GM18867 (cell line): Measurements from ENCODE around the gene PRDM9.
"Not testable (repeated sequence)": the region's sequence is repeated elsewhere in the genome, so short reads cannot be mapped to it uniquely, and the experiment has no call there.

Source experiments
- ATAC-seq: cut with Tn5 transposase; IDR thresholded peaks from one replicate; pipeline ENCODE4 v1.9.1; 2021; ENCODE audit warnings: mild to moderate bottlenecking, moderate library complexity; ENCODE audit not compliant: unreplicated experiment

PRDM9 gene

DNA sequence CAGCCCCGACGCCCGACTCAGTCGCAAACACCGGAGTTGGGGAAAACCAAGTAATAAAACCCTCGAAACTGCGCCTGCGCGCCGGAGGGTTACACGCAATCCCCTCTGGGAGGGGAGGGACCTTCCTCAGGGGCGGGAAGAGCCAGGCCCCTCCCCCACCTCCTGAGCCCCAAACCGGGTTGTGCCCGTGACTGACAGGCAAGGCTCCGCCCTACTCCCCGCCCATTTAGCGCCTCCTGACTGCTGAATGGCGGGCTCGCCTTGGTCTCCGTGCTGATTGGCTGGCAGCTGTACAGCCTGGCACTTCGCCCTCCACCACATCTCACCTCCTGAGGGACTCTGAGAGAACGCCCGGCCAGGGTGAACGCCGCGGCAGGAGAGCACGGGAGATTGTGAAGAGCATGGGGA is at the start of gene PRDM9:
Gene PRDM9, plus strand, starts transcription at position 332 of the 408 bp plus-strand sequence. CDS start 1,425 bp downstream, outside the sequence.
- ATAC-seq = no peak

DNA sequence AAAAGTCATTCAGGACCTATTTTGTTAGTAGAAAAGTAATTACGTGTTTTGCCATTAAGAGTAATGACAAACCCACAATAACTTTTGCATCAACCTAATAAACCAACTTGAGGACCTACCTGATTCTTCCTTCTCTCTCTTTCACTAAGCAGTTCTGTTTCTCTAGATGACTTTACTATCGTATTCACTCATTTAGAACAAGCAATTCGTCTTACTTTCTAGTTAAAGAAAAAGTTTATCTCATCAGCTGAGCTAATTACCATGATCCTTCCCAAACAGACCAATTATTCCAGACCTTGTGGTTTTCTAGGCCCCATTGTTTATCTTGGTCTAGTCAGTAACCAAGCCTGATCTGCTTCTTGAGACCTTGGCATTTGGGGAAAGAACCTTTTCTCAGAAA is 49.6 kb upstream of the PRDM9 start:
- ATAC-seq = no peak

DNA sequence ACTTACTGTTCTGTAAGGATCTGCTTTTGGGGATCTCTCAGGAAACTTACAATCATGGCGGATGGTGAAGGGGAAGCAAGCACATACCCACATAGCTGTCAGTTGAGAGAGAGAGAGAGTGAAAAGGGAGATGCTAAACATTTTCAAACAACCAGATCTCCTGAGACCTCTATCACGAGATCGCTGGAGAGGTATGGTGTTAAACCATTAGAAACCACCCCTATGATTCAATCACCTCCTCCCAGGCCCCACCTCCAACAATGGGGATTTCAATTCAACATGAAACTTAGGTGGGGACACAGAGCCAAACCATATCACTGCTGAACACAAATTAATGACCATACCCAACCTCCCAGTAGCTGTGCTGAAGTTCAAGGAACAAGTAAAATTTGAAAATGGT is 48.2 kb upstream of the PRDM9 start:
- no peak for ATAC-seq

DNA sequence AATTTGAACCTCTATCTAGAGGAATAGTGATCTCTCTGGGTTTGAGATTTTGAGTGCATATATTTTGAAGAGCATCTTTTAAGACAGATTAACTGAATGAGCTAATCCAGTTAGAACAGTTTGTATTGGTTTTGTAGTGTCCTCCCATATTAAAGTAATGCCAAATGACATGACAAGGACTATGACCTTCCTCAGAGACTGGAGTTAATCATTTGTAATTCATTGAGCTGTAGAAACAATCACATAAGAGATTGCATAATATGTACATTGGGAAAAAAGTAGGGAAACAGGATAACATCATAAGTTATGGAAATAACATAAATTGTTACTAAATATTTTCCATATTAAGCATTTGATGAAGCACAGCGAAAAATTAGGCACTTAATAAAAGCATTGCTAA is 45.8 kb upstream of the PRDM9 start:
- ATAC-seq = no peak

DNA sequence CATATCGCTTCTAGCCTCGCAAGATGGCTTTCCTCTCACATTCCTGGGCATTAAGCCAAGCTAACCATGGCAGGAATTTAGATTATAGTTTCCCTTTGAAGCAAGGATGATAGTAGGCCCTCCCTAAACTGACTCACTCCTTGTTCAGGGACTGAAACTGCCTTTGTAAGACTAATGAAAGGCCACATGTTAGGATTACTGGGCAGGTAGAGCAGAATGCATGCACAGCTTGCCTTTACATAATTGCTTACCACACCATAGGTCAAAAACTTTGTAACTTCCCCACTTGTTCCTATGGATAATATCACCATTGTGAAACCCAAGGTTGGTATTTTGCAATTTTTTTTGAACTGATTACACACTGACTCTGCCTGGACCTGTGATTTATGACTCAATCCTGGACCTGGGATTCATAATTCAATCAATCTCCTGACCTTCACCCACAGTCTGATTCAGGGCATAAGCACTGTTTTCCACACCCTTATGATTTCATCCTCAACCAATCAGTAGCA is 41.0 kb upstream of the PRDM9 start:
- no peak for ATAC-seq

DNA sequence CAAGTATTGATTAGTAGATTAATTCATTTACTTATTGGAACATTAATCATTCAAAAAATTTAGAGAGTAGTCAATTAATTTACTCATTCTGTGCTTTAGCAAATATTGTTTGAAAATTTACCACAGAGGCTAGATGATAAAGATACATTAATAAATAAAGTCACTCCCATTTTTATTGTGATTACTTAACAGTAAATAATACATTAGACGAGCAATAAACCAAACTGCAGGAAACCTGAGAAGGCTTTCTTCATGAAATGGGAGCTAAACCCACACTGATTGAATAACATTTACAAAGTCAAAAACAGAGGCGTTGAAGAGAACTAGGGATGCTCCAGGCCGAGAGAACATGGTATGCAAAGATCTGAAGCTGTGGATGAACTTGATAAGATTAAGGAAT is 38.8 kb upstream of the PRDM9 start:
- no peak for ATAC-seq

DNA sequence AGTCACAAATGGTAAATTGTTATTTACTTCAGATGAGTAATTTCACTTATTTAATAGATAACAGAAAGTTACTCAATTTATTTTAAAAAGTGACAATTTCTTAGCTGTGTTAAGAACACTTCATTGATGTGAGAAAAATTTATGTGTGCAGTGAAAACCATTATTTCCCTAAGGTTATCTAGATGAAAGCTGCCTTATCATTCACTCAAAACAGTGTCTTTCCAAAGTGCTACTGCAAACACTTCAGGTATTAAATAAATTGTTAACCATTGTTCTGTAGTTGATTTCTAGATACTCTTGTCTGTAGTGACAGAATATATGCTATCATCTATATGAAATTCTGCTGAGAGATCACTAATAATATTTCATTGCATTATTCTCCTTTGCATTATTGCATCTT is 33.5 kb upstream of the PRDM9 start:
- ATAC-seq = no peak

DNA sequence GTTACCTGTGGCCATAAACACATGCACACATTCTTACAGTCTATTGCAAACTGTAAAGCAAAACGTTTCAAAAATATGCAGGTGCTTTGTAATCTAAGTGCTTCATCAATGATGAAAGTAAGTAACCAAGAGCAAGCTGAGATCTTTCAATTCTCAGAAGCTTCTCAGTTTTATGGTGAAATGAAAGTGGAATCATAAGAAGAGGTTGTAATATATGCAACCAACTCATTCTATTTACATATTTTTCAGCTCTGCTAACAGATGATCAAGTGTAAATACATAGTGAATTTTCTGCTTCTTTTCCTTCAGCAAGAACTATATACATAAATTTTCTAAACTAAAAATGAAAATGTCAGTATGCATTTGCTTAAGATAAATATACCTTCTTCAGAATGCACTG is 33.1 kb upstream of the PRDM9 start:
- no peak for ATAC-seq

DNA sequence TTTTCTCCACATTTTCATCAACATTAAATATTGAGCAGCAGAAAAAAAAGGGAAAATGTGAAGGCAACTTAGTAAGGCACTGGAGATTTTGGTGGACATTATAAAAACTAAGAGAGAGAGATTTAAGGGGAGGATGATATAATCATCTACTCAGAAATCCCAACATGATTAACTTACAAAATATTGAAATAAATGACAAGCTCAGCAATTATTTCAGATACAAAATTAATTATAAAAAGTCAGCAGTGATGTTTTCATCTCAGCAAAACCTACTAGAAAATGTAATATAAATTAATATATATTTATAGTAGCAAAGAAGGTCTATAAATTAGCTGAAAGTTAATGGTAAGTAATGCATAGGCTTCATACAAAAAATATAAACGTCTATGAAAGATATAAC is 30.8 kb upstream of the PRDM9 start:
- no peak for ATAC-seq

DNA sequence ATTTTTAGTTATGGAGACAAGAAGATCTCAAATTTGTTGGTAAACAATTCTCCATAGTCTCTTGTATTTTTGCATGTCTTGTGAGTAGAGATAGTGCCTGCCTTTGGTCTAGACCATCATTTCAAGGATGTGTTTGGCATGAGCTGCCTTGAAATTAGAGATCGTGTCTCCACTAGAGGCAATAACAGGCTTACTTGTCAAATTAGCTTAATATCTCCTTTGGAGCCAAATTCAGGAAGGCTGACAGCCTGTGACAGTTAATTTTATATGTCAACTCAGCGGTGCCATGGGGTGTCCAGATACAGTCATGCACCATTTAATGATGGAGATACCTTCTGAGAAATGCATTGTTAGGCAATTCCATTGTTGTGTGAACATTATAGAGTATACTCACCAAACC is 24.8 kb upstream of the PRDM9 start:
- no peak for ATAC-seq

DNA sequence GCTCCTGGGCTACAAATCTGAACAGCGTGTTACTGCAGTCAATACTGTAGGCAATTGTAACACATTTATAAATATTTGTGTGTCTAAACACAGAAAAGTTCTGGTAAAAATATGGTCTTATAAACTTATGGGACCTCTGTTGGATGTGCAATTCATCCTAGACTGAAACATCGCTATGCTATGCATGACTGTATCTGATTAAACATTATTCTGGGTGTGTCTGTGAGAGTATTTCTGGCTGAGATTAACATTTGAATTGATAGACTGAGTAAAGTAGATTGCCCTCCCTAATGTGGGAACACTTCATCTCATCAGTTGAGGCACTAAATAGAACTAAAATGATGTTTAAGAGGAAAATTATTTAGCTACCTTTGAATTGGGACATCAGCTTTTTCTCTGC is 24.3 kb upstream of the PRDM9 start:
- ATAC-seq = no peak

DNA sequence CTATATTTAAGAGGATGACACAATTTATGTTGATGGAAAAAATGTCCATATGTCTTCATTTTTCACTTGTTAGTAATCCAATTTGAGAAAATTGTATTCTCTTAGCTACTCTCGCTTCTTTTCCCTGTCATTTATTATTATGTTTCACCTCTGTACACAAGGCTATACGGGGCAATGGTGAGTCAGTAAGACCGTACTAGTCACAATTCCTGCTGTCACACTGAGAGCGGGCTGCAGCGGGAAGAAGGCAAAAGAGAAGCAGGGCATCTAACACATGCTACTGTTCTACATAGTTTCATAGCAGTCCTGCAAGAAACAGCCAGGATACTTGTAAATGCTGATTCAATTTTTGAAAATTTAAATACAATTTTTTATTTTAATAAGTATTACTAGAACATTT is 23.3 kb upstream of the PRDM9 start:
- no peak for ATAC-seq

DNA sequence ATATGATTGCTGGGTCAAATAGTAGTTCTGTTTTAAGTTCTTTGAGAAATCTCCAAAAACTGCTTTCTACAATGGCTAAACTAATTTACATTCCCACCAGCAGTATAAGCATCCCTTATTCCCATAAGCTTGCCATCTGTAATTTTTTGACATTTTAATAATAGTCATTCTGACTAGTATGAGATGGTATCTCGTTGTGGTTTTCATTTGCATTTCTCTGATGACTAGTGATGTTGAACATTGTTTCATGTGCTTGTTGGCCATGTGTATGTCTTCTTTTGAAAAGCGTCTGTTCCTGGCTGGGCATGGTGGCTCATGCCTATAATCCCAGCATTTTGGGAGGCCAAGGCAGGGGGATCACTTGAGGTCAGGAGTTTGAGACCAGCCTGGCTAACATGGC is 21.2 kb upstream of the PRDM9 start:
- not testable (repeated sequence) for ATAC-seq

DNA sequence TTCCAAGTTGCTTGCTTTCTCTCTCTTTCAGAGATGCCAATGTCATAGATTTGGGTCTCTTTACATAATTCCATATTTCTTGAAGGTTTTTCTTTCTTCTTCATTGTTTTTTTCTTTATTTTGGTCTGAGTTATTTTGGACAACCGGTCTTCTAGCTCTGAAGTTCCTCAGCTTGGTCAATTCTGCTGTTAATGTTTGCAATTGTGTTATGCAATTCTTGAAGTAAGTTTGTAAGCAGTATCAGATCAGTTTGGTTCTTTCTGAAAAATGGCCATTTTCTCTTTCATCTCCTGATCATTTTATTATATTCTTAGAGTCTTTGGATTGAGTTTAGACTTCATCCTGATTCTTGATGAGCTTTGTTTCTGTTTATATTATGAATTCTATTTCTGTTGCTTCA is 16.4 kb upstream of the PRDM9 start:
- no peak for ATAC-seq

DNA sequence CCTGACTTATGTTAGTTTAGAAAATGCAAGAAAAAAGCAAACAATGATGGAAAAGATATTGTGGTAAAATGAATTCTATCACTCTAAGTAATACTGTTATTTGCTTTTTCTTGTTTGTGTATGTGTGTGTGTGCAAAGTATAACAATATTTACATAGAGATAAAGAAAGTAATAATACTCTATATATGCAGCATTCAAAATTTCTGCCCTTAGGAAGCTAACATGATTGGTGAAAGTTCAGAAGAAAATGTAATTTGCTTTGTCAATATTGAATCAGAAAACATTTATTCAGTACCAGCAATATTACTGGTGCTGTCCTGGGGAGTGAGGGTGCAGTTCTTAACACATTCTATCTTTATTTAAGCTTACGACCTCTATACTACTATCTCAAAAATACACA is 12.9 kb upstream of the PRDM9 start:
- ATAC-seq = no peak

DNA sequence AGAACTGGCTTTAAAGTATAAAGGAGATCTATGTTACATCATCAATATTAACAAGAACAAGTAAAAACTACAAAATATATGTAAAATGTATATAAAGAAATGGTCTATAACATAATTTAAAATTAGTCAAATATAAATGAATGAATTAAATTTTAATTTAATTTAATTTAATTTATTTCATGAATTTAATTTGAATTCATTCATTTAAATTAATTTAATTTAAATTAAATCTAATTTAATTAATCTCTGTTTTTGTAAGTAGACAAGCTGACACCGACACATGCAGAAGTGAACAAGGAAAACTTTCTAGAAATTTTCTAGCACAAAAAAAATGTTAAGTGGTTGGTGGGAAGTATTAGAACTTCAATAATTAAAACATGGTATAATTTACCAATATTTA is 10.8 kb upstream of the PRDM9 start:
- ATAC-seq = no peak

DNA sequence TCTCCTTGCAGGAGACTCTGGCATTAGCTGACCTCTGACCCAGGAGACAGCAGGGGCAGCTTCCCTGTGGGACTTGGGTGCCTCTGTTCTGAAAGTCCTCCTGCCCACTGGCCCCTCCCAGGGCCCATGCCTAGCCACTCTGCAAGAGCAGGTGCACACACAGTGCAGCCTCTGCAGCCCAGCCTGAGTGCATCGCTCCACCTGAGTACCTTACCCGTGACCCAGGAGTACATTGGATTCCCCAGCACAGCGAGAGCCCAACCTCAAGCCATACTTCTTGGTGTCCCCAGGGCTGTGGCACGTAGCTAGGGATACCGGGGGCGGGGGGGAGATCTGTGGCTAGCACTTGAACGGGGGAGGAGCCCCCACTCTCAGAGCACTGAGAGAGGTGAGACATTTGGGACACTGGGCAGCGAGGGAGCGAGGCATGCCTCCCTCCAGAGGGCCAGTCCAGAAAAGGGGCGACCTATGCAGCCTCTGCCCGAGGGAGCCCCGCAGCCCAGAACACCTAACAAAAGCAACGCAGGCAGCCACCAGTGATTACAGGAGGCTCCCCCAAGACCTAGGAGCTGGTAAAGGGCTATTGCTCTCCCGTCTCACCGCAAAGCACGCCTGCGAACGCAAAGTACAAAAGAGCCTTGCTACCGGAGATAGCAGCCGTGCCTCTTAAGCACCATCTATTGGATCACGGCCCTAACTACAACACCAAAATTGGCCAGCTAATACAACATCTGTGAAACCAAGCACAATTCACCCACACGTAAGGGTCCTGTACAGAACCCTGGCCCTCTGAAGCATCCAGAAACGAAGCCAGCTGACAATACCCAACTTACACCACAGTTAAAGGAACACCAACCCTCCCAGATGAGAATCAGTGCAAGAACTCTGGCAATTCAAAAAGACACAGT is 826 bp upstream of the PRDM9 start:
- no peak for ATAC-seq

DNA sequence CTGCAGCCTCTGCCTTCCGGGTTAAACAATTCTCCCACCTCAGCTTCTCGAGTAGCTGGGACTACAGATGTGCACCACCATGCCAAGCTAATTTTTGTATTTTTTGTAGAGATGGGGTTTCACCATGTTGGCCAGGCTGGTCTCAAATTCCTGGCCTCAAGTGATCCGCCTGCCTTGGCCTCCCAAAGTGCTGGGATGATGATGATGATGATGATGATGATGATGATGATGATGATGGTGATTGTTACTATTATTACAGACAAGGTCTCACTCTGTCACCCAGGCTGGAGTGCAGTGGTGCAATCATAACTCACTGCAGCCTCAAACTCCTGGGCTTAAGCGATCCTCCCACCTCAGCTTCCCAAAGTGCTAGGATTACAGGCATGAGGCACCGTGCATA is 3.0 kb downstream of the PRDM9 start:
- ATAC-seq = not testable (repeated sequence)

DNA sequence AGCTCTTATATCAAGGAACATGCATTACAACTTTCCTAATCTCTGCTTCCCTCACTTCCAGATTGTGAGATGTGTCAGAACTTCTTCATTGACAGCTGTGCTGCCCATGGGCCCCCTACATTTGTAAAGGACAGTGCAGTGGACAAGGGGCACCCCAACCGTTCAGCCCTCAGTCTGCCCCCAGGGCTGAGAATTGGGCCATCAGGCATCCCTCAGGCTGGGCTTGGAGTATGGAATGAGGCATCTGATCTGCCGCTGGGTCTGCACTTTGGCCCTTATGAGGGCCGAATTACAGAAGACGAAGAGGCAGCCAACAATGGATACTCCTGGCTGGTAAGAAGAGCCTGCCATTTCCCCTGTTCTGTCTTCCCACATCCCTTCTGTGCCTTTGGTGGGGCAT is 15.1 kb downstream of the PRDM9 start:
- no peak for ATAC-seq

DNA sequence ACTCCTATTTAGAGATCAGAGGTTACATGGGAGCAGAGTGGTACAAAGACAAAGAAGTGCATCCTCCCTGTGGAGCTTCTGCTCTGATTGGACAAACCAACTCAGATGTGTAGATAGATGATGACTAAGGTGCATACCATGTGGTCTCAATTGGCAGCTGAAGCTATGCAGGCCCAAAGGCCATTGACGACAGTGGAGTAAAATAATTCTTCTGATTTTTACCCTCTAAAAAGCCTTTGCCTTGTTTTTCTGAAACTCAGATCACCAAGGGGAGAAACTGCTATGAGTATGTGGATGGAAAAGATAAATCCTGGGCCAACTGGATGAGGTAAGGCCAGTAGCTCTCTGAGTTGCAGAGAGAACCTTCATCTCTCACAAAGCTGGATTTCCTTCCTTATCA is 15.6 kb downstream of the PRDM9 start:
- no peak for ATAC-seq

DNA sequence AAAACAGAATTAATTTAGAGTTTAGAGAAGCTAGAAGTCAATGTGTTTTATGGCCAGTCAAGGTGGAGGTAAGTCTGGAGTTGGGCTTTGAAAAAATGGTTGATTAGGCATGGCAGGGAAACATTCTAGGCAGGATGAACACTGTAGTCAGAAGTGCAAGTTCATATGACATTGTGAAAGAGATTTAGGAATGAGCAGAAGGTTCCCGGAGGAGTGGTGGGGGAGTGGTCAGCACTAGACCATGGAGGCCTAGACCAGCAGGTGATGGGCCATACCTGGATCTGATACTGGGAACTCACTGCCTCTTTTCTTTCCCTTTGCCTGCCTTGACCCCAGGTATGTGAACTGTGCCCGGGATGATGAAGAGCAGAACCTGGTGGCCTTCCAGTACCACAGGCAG is 16.6 kb downstream of the PRDM9 start:
- ATAC-seq = no peak

DNA sequence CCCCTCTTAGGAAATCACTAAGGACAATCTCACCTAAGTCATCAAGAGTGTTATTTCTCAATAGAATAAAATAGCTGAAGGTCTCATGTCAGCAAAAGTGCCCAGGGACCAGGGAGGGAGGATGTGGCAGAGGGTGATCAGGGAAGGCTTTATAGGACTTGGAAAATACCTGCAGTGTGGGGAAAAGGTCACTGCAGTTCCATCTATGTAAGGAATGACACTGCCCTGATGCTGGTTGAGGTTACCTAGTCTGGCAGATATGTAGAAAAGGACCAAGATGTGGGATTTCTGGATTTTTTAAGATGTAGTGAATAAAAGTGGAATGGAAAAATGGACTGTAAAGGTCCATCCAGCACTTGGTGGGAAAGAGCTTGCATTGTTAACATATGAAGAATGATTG is 18.3 kb downstream of the PRDM9 start:
- no peak for ATAC-seq

DNA sequence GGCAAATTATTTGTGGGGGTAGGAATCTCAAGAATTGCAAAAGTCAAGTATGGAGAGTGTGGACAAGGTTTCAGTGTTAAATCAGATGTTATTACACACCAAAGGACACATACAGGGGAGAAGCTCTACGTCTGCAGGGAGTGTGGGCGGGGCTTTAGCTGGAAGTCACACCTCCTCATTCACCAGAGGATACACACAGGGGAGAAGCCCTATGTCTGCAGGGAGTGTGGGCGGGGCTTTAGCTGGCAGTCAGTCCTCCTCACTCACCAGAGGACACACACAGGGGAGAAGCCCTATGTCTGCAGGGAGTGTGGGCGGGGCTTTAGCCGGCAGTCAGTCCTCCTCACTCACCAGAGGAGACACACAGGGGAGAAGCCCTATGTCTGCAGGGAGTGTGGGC is 19.2 kb downstream of the PRDM9 start:
- ATAC-seq = not testable (repeated sequence)
